ENCODE measurements around the gene SGMS1.

GRCh38 chr10:50397312-50398140, 226.2 kb downstream of the SGMS1 start:
- TF ChIP-seq CTCF (IDR thresholded peaks at IDR 0.05) = no peak
- TF ChIP-seq POLR2A (IDR thresholded peaks at IDR 0.05) = no peak
